IPS-NIHi11 (cell line): ENCODE results near the gene LRIG2.
A peak's percentile ranks its signal among the peaks of the same experiment; 100 is the strongest.
"Not testable (repeated sequence)": the region's sequence is repeated elsewhere in the genome, so short reads cannot be mapped to it uniquely, and the experiment has no call there.

ENCODE experiments used
- DNase-seq: peaks from one replicate; pipeline ENCODE4 v3.0.0; 2012; ENCODE audit warnings: mixed read lengths, low spot score

LRIG2 gene

GRCh38 chr1:113072757-113073478 is at the start of gene LRIG2:
Gene LRIG2, plus strand, starts transcription at chr1:113073198. Its CDS starts 209 bp downstream, at chr1:113073407.
- DNase-seq = peak; percentile 96

- DNase-seq = not testable (repeated sequence)
Observed at GRCh38 chr1:113023316-113023715, 49.7 kb upstream of the LRIG2 start.

- DNase-seq = no peak
Observed at GRCh38 chr1:113027007-113027406, 46.0 kb upstream of the LRIG2 start.

- DNase-seq = peak; percentile 71
Observed at GRCh38 chr1:113027449-113027848, 45.5 kb upstream of the LRIG2 start.

GRCh38 chr1:113029822-113030221 is 43.2 kb upstream of the LRIG2 start:
- no peak for DNase-seq

GRCh38 chr1:113031171-113031933 is 41.6 kb upstream of the LRIG2 start:
- no peak for DNase-seq

GRCh38 chr1:113035086-113035485 is 37.9 kb upstream of the LRIG2 start:
- DNase-seq = no peak

GRCh38 chr1:113036639-113037321 is 36.2 kb upstream of the LRIG2 start:
- DNase-seq = no peak

GRCh38 chr1:113040041-113040440 is 33.0 kb upstream of the LRIG2 start:
- no peak for DNase-seq

GRCh38 chr1:113040718-113041412 is 32.1 kb upstream of the LRIG2 start:
- no peak for DNase-seq

- peak; percentile 26 for DNase-seq
Observed at GRCh38 chr1:113041569-113042284, 31.3 kb upstream of the LRIG2 start.

- peak; percentile 79 for DNase-seq
Observed at GRCh38 chr1:113042285-113043143, 30.5 kb upstream of the LRIG2 start.

- DNase-seq = not testable (repeated sequence)
Observed at GRCh38 chr1:113043144-113043488, 29.9 kb upstream of the LRIG2 start.

GRCh38 chr1:113046569-113046968 is 26.4 kb upstream of the LRIG2 start:
- DNase-seq = no peak

GRCh38 chr1:113048064-113048463 is 24.9 kb upstream of the LRIG2 start:
- DNase-seq = no peak

GRCh38 chr1:113053344-113054126 is 19.5 kb upstream of the LRIG2 start:
- DNase-seq = no peak

- DNase-seq = no peak
Observed at GRCh38 chr1:113055570-113055969, 17.4 kb upstream of the LRIG2 start.

- DNase-seq = peak; percentile 54
Observed at GRCh38 chr1:113057006-113057405, 16.0 kb upstream of the LRIG2 start.

- DNase-seq = no peak
Observed at GRCh38 chr1:113058941-113059706, 13.9 kb upstream of the LRIG2 start.
